GM12878 (cell line): ENCODE measurements around the gene AKT1S1. TPM values are rescaled to one million over a fixed set of nuclear protein-coding genes. Genes with fewer than 3 reads are reported as not detected.

Source experiments
- ATF3 ChIP-seq: IDR thresholded peaks from 2 replicates; pipeline ENCODE4 v1.6.1; 2011; ENCODE audit warnings: low read depth, mild to moderate bottlenecking, low read length, moderate library complexity, borderline replicate concordance; ENCODE audit errors: extremely low read depth
- CEBPB ChIP-seq, 2 experiments: fragments of 150-350 bp in 1 of 2; IDR thresholded peaks; 2 replicates each; pipeline ENCODE4 v1.6.1; 2012 to 2014; ENCODE audit warnings: low read depth in 2 of 2, low read length in 2 of 2, borderline replicate concordance in 1 of 2, inconsistent platforms in 1 of 2
- EGR1 ChIP-seq, 2 experiments: IDR thresholded peaks; 1 replicate in 1 of 2; 2 replicates in 1 of 2; pipeline ENCODE4 v1.6.1; 2011 to 2012; ENCODE audit warnings: low read depth in 2 of 2, low read length in 2 of 2, borderline replicate concordance in 1 of 2, mild to moderate bottlenecking in 1 of 2, moderate library complexity in 1 of 2
- FOXK2 ChIP-seq: fragments of 450-650 bp; IDR thresholded peaks from 2 replicates; pipeline ENCODE4 v1.6.1; 2017; ENCODE audit warnings: mild to moderate bottlenecking, moderate library complexity
- HDGF ChIP-seq: fragments of 450-650 bp; IDR thresholded peaks from 2 replicates; pipeline ENCODE4 v1.6.1; 2016; ENCODE audit warnings: antibody characterized with exemption
- IRF3 ChIP-seq: fragments of 450-650 bp; IDR thresholded peaks from 2 replicates; pipeline ENCODE4 v1.6.1; 2014; ENCODE audit warnings: mild to moderate bottlenecking
- KAT2A ChIP-seq: conservative IDR thresholded peaks from 2 replicates; pipeline ENCODE4 v1.6.1; 2011; ENCODE audit warnings: low read depth, low read length; ENCODE audit not compliant: control insufficient read depth
- KDM1A ChIP-seq: fragments of 200-600 bp; sonication (generic); IDR thresholded peaks from 2 replicates; pipeline ENCODE4 v1.6.1; 2016; ENCODE audit warnings: borderline replicate concordance
- NRF1 ChIP-seq: conservative IDR thresholded peaks from 2 replicates; pipeline ENCODE4 v1.6.1; 2011; ENCODE audit warnings: mild to moderate bottlenecking, low read depth, low read length, improper control_type of control experiment
- PAX8 ChIP-seq: fragments of 450-650 bp; IDR thresholded peaks from 2 replicates; pipeline ENCODE4 v1.6.1; 2017; ENCODE audit warnings: mild to moderate bottlenecking, moderate library complexity
- PRDM15 ChIP-seq: fragments of 450-650 bp; formaldehyde crosslinking; IDR thresholded peaks from 2 replicates; pipeline ENCODE4 v1.4.0; 2020; ENCODE audit warnings: mild to moderate bottlenecking, moderate library complexity
- RAD51 ChIP-seq: fragments of 450-650 bp; IDR thresholded peaks from 2 replicates; pipeline ENCODE4 v1.6.1; 2016; ENCODE audit warnings: moderate library complexity, mild to moderate bottlenecking, inconsistent platforms
- RBBP5 ChIP-seq: fragments of 200-600 bp; sonication (generic); conservative IDR thresholded peaks from 2 replicates; pipeline ENCODE4 v1.6.1; 2016
- STAT1 ChIP-seq: fragments of 450-650 bp; conservative IDR thresholded peaks from 2 replicates; pipeline ENCODE4 v1.6.1; 2014; ENCODE audit warnings: antibody characterized with exemption, mild to moderate bottlenecking
- SUPT20H ChIP-seq: IDR thresholded peaks from 2 replicates; pipeline ENCODE4 v1.6.1; 2011; ENCODE audit warnings: low read depth, mild to moderate bottlenecking, low read length, moderate library complexity, borderline replicate concordance; ENCODE audit not compliant: control insufficient read depth
- TCF12 ChIP-seq: IDR thresholded peaks from 2 replicates; pipeline ENCODE4 v1.6.1; 2011; ENCODE audit warnings: low read depth, mild to moderate bottlenecking, low read length
- TCF3 ChIP-seq: IDR thresholded peaks from 2 replicates; pipeline ENCODE4 v1.6.1; 2012; ENCODE audit warnings: low read depth, mild to moderate bottlenecking, low read length, borderline replicate concordance; ENCODE audit not compliant: insufficient read depth
- WRNIP1 ChIP-seq: IDR thresholded peaks from 2 replicates; pipeline ENCODE4 v1.6.1; 2011; ENCODE audit warnings: low read depth, low read length, improper control_type of control experiment, borderline replicate concordance
- YY1 ChIP-seq: IDR thresholded peaks from 2 replicates; pipeline ENCODE4 v1.6.1; 2011; ENCODE audit warnings: low read depth, mild to moderate bottlenecking, low read length
- ZBTB33 ChIP-seq: fragments of 450-650 bp; IDR thresholded peaks from 2 replicates; pipeline ENCODE4 v1.6.1; 2017; ENCODE audit warnings: mild to moderate bottlenecking
- ZNF24 ChIP-seq: fragments of 450-650 bp; IDR thresholded peaks from 2 replicates; pipeline ENCODE4 v1.6.1; 2017; ENCODE audit warnings: antibody characterized with exemption, mild to moderate bottlenecking
- polyA plus RNA-seq, 11 experiments: library from polyadenylated mRNA; depleted of rRNA in 4 of 11; unstranded in 6 of 11; stranded (reverse) in 5 of 11; fragments of >200 nt; fragmentation: Nextera tagmentation in 4 of 11; fragmentation: Illumina TruSeq in 1 of 11; extraction: Ambion mirVana in 4 of 11; extraction: Trizol in 1 of 11; gene quantifications; 1 replicate in 1 of 11; 2 replicates in 10 of 11; pipeline versions ENCODE4 v1.2.1 to v1.2.3, GENCODE V29; 2011 to 2016; ENCODE audit warnings: inconsistent platforms in 2 of 11, missing spikeins in 2 of 11, low read depth in 1 of 11
- total RNA-seq, 4 experiments: library from RNA; depleted of rRNA in 3 of 4; stranded (reverse); fragments of >200 nt in 3 of 4; fragmentation: Illumina TruSeq in 1 of 4; extraction: Trizol in 1 of 4; gene quantifications; 2 replicates each; pipeline versions ENCODE4 v1.2.1 to v1.2.3, GENCODE V29; 2013 to 2021

Gene AKT1S1
- total and polyA plus RNA-seq, 10 of the 15 experiments (the other 5 are each of a cell fraction or from before 2014, with no cell fraction given) = 0.43 to 23.0 (median 12.3) TPM

GRCh38 chr19:49887665-49888509, 10.7 kb upstream of the AKT1S1 start (continued):
- no peak for TF ChIP-seq SUPT20H
- no peak for TF ChIP-seq YY1
- no peak for TF ChIP-seq TCF12
- no peak for TF ChIP-seq ZBTB33
- TF ChIP-seq STAT1 = no peak
- no peak for TF ChIP-seq PRDM15 (CRISPR knock-in tag)
- no peak for TF ChIP-seq HDGF
- TF ChIP-seq CEBPB (IDR thresholded peaks at IDR 0.05; ENCODE audit: borderline replicate concordance in 1 of 2, low read depth in 2 of 2, low read length in 2 of 2) = no peak
- no peak for TF ChIP-seq TCF3
- no peak for TF ChIP-seq PAX8
- TF ChIP-seq ZNF24 = no peak
- TF ChIP-seq ATF3 = no peak
- TF ChIP-seq NRF1 = no peak
- TF ChIP-seq KAT2A = no peak
- TF ChIP-seq KDM1A = no peak
- no peak for TF ChIP-seq RBBP5
- no peak for TF ChIP-seq IRF3
- TF ChIP-seq WRNIP1 = no peak
- TF ChIP-seq FOXK2 = no peak
- no peak for TF ChIP-seq RAD51
- peak in 1 of 2 experiments; percentile 3; a peak in 1 of 3 replicates for TF ChIP-seq EGR1 (IDR thresholded peaks at IDR 0.05; ENCODE audit: borderline replicate concordance in 1 of 2, low read depth in 2 of 2, low read length in 2 of 2)
